Panc1 (cell line): ENCODE measurements around the gene EMC1. TPM values are rescaled to one million over a fixed set of nuclear protein-coding genes. Genes with fewer than 3 reads are reported as not detected.

ENCODE experiments used
- ATAC-seq: fragments of 200-7000 bp; cut with Tn5 transposase; 2 replicates; pipeline ENCODE4 v1.9.1; 2020; ENCODE audit warnings: mild to moderate bottlenecking, moderate library complexity
- BruUV-seq: library from RNA; stranded (reverse); fragments of 400-500 nt; replicated peaks from 2 replicates; lab custom pipeline; 2021; lab: Mats Ljungman, UMichigan
- CTCF ChIA-PET: fragments of 300-600 bp; sonication (Branson Sonifier 250); formaldehyde crosslinking; loops from one replicate; lab custom pipeline; 2022; ENCODE audit warnings: antibody characterized with exemption; lab: Charles Lee
- POLR2A ChIA-PET: fragments of 300-600 bp; sonication (Branson Sonifier 250); formaldehyde crosslinking; loops from one replicate; lab custom pipeline; 2022; ENCODE audit warnings: antibody characterized with exemption; lab: Charles Lee
- DNase-seq: peaks from one replicate; pipeline ENCODE4 v3.0.0-alpha.2; 2010; ENCODE audit warnings: low read depth, low spot score
- H3K27ac ChIP-seq: 2 replicates; pipeline ENCODE4 v1.5.1; 2011; ENCODE audit warnings: mild to moderate bottlenecking, low read length, inconsistent platforms
- H3K27me3 ChIP-seq: fragments of 200-500 bp; sonication (Bioruptor generic); 2 replicates; pipeline ENCODE4 v1.6.0; 2014; ENCODE audit warnings: low read length, inconsistent platforms; ENCODE audit not compliant: control insufficient read depth, insufficient read depth
- H3K36me3 ChIP-seq: fragments of 200-500 bp; sonication (Bioruptor generic); 2 replicates; pipeline ENCODE4 v1.5.1; 2014; ENCODE audit warnings: inconsistent platforms, mild to moderate bottlenecking, low read length, moderate library complexity; ENCODE audit not compliant: control insufficient read depth, insufficient read depth
- H3K4me1 ChIP-seq: 2 replicates; pipeline ENCODE4 v1.5.1; 2011; ENCODE audit warnings: inconsistent platforms, mild to moderate bottlenecking, low read length, moderate library complexity; ENCODE audit not compliant: control insufficient read depth, insufficient read depth
- H3K4me3 ChIP-seq, 2 experiments: 2 replicates each; pipeline ENCODE4 v1.5.1; 2011 to 2012; ENCODE audit warnings: low read depth in 2 of 2, low read length in 2 of 2, mild to moderate bottlenecking in 2 of 2, inconsistent platforms in 1 of 2, moderate library complexity in 1 of 2
- H3K9me3 ChIP-seq: fragments of 200-500 bp; sonication (Bioruptor generic); 2 replicates; pipeline ENCODE4 v1.5.1; 2014; ENCODE audit warnings: low read depth, mild to moderate bottlenecking, inconsistent platforms, low read length, moderate library complexity; ENCODE audit not compliant: control insufficient read depth, insufficient read depth
- CTCF ChIP-seq: fragments of 450-650 bp; IDR thresholded peaks from 2 replicates; pipeline ENCODE4 v1.5.1; 2017; ENCODE audit warnings: mild to moderate bottlenecking
- POLR2AphosphoS5 ChIP-seq: IDR thresholded peaks from 2 replicates; pipeline ENCODE4 v1.6.1; 2012; ENCODE audit warnings: mild to moderate bottlenecking, low read depth, low read length, moderate library complexity
- REST ChIP-seq, 2 experiments: IDR thresholded peaks; 2 replicates each; pipeline ENCODE4 v1.6.1; 2011 to 2012; ENCODE audit warnings: low read depth in 2 of 2, control low read depth in 1 of 2, low read length in 1 of 2, mild to moderate bottlenecking in 1 of 2, moderate library complexity in 1 of 2; ENCODE audit not compliant: insufficient read depth in 1 of 2
- SIN3A ChIP-seq: IDR thresholded peaks from 2 replicates; pipeline ENCODE4 v1.6.1; 2012; ENCODE audit warnings: low read depth, mild to moderate bottlenecking, low read length, moderate library complexity, borderline replicate concordance; ENCODE audit not compliant: insufficient read depth
- TCF7L2 ChIP-seq: IDR thresholded peaks from 2 replicates; pipeline ENCODE4 v1.6.1; 2011; ENCODE audit warnings: mild to moderate bottlenecking, low read depth, low read length, inconsistent platforms
- in situ Hi-C: cut with HindIII; loops from 2 replicates; pipeline ENCODE4 v1.10.0; 2016; ENCODE audit warnings: low sequenced_read_pairs, low pct_unique_long_range_greater_than_20kb
- intact Hi-C: fragments of 100-400 bp; cut with micrococcal nuclease; formaldehyde crosslinking; loops from one replicate; pipeline ENCODE4 v1.10.0; 2022; ENCODE audit not compliant: unreplicated experiment
- total RNA-seq: library from RNA; stranded (reverse); gene quantifications from one replicate; pipeline ENCODE4 v1.2.1, GENCODE V29; 2021; ENCODE audit not compliant: unreplicated experiment

The EMC1 gene
- total RNA-seq, 1 experiment from 2014 or later = 103 TPM

- peaks cover 29% of the 10 kb centered on the region for H3K36me3 ChIP-seq
- H3K9me3 ChIP-seq = no peaks in the 10 kb centered on the region
- DNase-seq (no peak), ATAC-seq (no peak)
- no peak overlapping the region for H3K4me3 ChIP-seq
- no peaks in the 10 kb centered on the region for H3K4me1 ChIP-seq
- no peaks in the 10 kb centered on the region for H3K27me3 ChIP-seq
- intact Hi-C loops = no loop called here
- ChIA-PET CTCF (no interaction called here), POLR2A (no interaction called here)
- BruUV-seq = no TSS peak
- in situ Hi-C loops = no loop called here
- no peak for TF ChIP-seq TCF7L2
- H3K27ac ChIP-seq = no peak overlapping the region
These were observed 21.4 kb downstream of the EMC1 start for GRCh38 chr1:19229828-19230325.

- BruUV-seq = no TSS peak
- ChIA-PET POLR2A (no interaction called here), CTCF (no interaction called here)
- H3K9me3 ChIP-seq = no peaks in the 10 kb centered on the region
- in situ Hi-C loops = no loop called here
- no peak for TF ChIP-seq CTCF
- TF ChIP-seq REST (IDR thresholded peaks at IDR 0.05; ENCODE audit: insufficient read depth in 1 of 2, low read depth in 2 of 2, low read length in 1 of 2) = no peak
- no peak for TF ChIP-seq SIN3A
- TF ChIP-seq POLR2AphosphoS5 = no peak
- no peak for TF ChIP-seq TCF7L2
- ATAC-seq (no peak), DNase-seq (no peak)
- intact Hi-C loops = no loop called here
- peaks cover 27% of the 10 kb centered on the region for H3K36me3 ChIP-seq
- H3K27me3 ChIP-seq = no peaks in the 10 kb centered on the region
- H3K27ac ChIP-seq = no peak overlapping the region
- H3K4me3 ChIP-seq = no peak overlapping the region
- H3K4me1 ChIP-seq = no peaks in the 10 kb centered on the region
These were observed 22.1 kb downstream of the EMC1 start for GRCh38 chr1:19229229-19229628.

GRCh38 chr1:19222979-19223824 lies 28.1 kb downstream of the EMC1 start:
- intact Hi-C loops (no loop called here), in situ Hi-C loops (no loop called here)
- H3K36me3 ChIP-seq = peaks cover 13% of the 10 kb centered on the region
- H3K4me1 ChIP-seq = no peaks in the 10 kb centered on the region
- TF ChIP-seq CTCF (no peak), REST (IDR thresholded peaks at IDR 0.05; ENCODE audit: insufficient read depth in 1 of 2, low read depth in 2 of 2, low read length in 1 of 2) (no peak), POLR2AphosphoS5 (no peak), SIN3A (no peak), TCF7L2 (no peak)
- H3K4me3 ChIP-seq = no peak overlapping the region
- BruUV-seq = no TSS peak
- DNase-seq (no peak), ATAC-seq (no peak)
- H3K27ac ChIP-seq = no peak overlapping the region
- no peaks in the 10 kb centered on the region for H3K27me3 ChIP-seq
- no peaks in the 10 kb centered on the region for H3K9me3 ChIP-seq
- ChIA-PET CTCF (no interaction called here), POLR2A (interaction anchor here (0.5 to 0.6 kb wide), 2 partner anchors 64 to 1041 kb away, joined by 4 to 6 read pairs; no protein-coding TSS in a partner anchor)
